Right lobe of liver (tissue), 4 donors: ENCODE measurements around the gene IPPK.

ENCODE experiments used
- POLR2A ChIP-seq: fragments of 450-650 bp; IDR thresholded peaks from one replicate; pipeline ENCODE4 v1.6.1; 2017; ENCODE audit warnings: antibody characterized with exemption, mild to moderate bottlenecking
- TF ChIP-seq, protein P1 (sequence below), 4 donors: fragments of 200-600 bp in 3 of 4; fragments of 450-650 bp in 1 of 4; IDR thresholded peaks; one replicate each; pipeline versions ENCODE4 v1.5.1 to v1.8.0; 2016 to 2022; ENCODE audit warnings: antibody characterized with exemption in 4 of 4, mild to moderate bottlenecking in 2 of 4
- donor health status: DM: no; HTN: no; CAD: no.
- donor health status: DM: no; HTN: no; CAD: no.
- donor health status: DM: no; HTN: yes; CAD: no.

DNA sequence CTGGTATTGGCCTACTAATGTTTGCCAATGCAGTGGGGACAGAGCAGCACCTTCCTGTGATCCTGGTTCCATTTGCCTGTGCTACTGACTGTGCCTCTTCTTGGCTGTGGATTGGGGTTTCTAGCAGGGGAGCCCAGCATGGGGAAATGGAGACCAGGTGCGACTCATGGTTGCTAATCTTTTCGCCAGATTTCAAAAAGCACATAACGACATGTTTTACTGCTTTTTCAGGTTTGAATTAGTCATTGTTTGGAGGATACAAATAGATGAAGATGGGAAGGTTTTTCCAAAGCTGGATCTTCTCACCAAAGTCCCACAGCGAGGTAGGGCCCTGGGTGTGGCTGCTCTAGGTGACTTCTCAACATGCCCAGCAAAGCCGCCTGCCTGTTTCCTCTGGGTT is 57.6 kb downstream of the IPPK start:
- TF ChIP-seq, protein P1, sequence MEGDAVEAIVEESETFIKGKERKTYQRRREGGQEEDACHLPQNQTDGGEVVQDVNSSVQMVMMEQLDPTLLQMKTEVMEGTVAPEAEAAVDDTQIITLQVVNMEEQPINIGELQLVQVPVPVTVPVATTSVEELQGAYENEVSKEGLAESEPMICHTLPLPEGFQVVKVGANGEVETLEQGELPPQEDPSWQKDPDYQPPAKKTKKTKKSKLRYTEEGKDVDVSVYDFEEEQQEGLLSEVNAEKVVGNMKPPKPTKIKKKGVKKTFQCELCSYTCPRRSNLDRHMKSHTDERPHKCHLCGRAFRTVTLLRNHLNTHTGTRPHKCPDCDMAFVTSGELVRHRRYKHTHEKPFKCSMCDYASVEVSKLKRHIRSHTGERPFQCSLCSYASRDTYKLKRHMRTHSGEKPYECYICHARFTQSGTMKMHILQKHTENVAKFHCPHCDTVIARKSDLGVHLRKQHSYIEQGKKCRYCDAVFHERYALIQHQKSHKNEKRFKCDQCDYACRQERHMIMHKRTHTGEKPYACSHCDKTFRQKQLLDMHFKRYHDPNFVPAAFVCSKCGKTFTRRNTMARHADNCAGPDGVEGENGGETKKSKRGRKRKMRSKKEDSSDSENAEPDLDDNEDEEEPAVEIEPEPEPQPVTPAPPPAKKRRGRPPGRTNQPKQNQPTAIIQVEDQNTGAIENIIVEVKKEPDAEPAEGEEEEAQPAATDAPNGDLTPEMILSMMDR (IDR thresholded peaks at IDR 0.05): no peak
- TF ChIP-seq POLR2A: no peak
